Adrenal gland (tissue), 12 donors: ENCODE results near the gene MST1R. TPM values are rescaled to one million over a fixed set of nuclear protein-coding genes. Genes with fewer than 3 reads are reported as not detected.
"Not testable (repeated sequence)": the region's sequence is repeated elsewhere in the genome, so short reads cannot be mapped to it uniquely, and the experiment has no call there.

ENCODE experiments used
- DNase-seq, 7 donors: peaks; one replicate each; pipeline ENCODE4 v3.0.0-alpha.2; 2019 to 2020
- H3K27ac ChIP-seq, 5 donors: fragments of 200-600 bp; sonication (generic) in 4 of 5; 1 replicate in 3 of 5; 2 replicates in 2 of 5; pipeline versions ENCODE4 v1.5.1 to v1.8.0; 2016 to 2020; ENCODE audit warnings: mild to moderate bottlenecking in 1 of 5
- H3K27me3 ChIP-seq: fragments of 200-600 bp; 2 replicates; pipeline ENCODE4 v1.8.0; 2021
- H3K36me3 ChIP-seq, 2 donors: fragments of 200-600 bp; replicated peaks in 1 of 2; 1 replicate in 1 of 2; 2 replicates in 1 of 2; pipeline versions ENCODE4 v1.5.1 to v1.8.0; 2018 to 2022
- H3K4me1 ChIP-seq, 2 donors: fragments of 200-600 bp; replicated peaks in 1 of 2; 1 replicate in 1 of 2; 2 replicates in 1 of 2; pipeline versions ENCODE4 v1.5.1 to v1.8.0; 2018 to 2021
- H3K4me3 ChIP-seq, 4 donors: fragments of 200-600 bp; sonication (generic) in 3 of 4; one replicate each; pipeline ENCODE4 v1.5.1; 2016 to 2018
- H3K9me3 ChIP-seq, 3 donors: fragments of 200-600 bp; sonication (generic) in 1 of 3; replicated peaks in 1 of 3; 1 replicate in 2 of 3; 2 replicates in 1 of 3; pipeline versions ENCODE4 v1.5.1 to v1.8.0; 2016 to 2021
- POLR2A ChIP-seq, 2 donors: fragments of 450-650 bp; IDR thresholded peaks; one replicate each; pipeline ENCODE4 v1.6.1; 2017; ENCODE audit warnings: antibody characterized with exemption in 2 of 2, mild to moderate bottlenecking in 2 of 2, moderate library complexity in 1 of 2
- WGBS, 4 donors: extraction: QIAGEN DNeasy Blood & Tissue Kit in 2 of 4; methylation state at CpG; one replicate each; pipeline versions ENCODE4 v1.1.5 to v1.1.7; 2013 to 2017; 5-methylcytosine and 5-hydroxymethylcytosine counted together
- intact Hi-C, 2 donors: fragments of 100-400 bp; cut with DNase I; formaldehyde crosslinking; loops; one replicate each; pipeline versions ENCODE4 v1.14.1 to v1.15.0; 2022 to 2023
- polyA plus RNA-seq, 3 donors: library from polyadenylated mRNA; stranded (reverse); fragments of 200-250 nt in 2 of 3; fragments of 350-450 nt in 1 of 3; fragmentation: Illumina TruSeq in 1 of 3; extraction: RNeasy Lipid Tissue Mini Kit (QIAGEN cat#74804) in 1 of 3; gene quantifications; one replicate each; pipeline ENCODE4 v1.2.3, GENCODE V29; 2013 to 2014
- total RNA-seq, 9 donors: library from RNA; depleted of rRNA in 4 of 9; stranded (reverse); fragments of >200 nt in 4 of 9; fragments of 120-200 nt in 1 of 9; fragmentation: NEBNext Ultra II Directional in 1 of 9; extraction: Animal tissue kit (Norgen Biotek cat#: 25700) in 1 of 9; gene quantifications; one replicate each; pipeline versions ENCODE4 v1.1.0 to v1.2.4, GENCODE V29; 2013 to 2023
- TF ChIP-seq, protein P1 (sequence below), 6 experiments: fragments of 450-650 bp in 4 of 6; fragments of 200-600 bp in 2 of 6; sonication (generic) in 1 of 6; IDR thresholded peaks; 1 replicate in 5 of 6; 2 replicates in 1 of 6; pipeline versions ENCODE4 v1.5.1 to v1.8.0; 2016 to 2021; ENCODE audit warnings: antibody characterized with exemption in 6 of 6, mild to moderate bottlenecking in 2 of 6, moderate library complexity in 1 of 6
- donor health status: healthy with polysubstance abuse.
- donor health status: Bipolar disorder and iron deficiency.
- donor health status: DM: yes; HTN: yes; CAD: no.
- donor health status: DM: no; HTN: no; CAD: no.
- donor health status: DM: no; HTN: no; CAD: no.
- donor health status: DM: yes; HTN: yes; CAD: no.

Gene MST1R
- total and polyA plus RNA-seq, 12 donors = 0.18 to 2.5 (median 0.65) TPM; not detected in 1

DNA sequence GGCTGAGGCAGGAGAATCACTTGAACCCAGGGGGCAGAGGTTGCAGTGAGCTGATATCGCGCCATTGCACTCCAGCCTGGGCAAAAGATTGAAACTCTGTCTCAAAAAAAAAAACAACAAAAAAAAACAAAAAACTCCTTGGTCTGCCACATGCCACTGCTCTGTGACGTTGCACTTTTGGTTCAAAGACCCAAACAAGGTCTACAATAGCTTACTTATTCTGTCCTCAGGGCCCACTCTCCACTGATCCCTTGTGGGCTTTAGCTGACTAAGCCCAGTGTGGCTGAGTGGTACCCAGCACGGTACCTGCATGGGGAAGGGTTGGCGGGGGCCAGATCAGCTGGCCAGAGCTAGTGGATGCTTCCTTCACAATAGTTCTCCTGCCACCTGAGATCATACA lies 24.1 kb upstream of the MST1R start:
- Histone ChIP-seq H3K36me3 (no peaks in the 10 kb centered on the region), H3K4me1 (peaks cover 0 to 21% of the 10 kb centered on the region in 2 donors), H3K27ac (no peak overlapping the region), H3K9me3 (no peaks in the 10 kb centered on the region), H3K27me3 (no peaks in the 10 kb centered on the region), H3K4me3 (no peak overlapping the region)
- intact Hi-C loops = no loop called here
- 92 to 96% (median 94%) methylated on average over 5 of the region's 5 CpGs for WGBS, 4 donors
- no peak for DNase-seq
- TF ChIP-seq, protein P1, sequence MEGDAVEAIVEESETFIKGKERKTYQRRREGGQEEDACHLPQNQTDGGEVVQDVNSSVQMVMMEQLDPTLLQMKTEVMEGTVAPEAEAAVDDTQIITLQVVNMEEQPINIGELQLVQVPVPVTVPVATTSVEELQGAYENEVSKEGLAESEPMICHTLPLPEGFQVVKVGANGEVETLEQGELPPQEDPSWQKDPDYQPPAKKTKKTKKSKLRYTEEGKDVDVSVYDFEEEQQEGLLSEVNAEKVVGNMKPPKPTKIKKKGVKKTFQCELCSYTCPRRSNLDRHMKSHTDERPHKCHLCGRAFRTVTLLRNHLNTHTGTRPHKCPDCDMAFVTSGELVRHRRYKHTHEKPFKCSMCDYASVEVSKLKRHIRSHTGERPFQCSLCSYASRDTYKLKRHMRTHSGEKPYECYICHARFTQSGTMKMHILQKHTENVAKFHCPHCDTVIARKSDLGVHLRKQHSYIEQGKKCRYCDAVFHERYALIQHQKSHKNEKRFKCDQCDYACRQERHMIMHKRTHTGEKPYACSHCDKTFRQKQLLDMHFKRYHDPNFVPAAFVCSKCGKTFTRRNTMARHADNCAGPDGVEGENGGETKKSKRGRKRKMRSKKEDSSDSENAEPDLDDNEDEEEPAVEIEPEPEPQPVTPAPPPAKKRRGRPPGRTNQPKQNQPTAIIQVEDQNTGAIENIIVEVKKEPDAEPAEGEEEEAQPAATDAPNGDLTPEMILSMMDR (IDR thresholded peaks at IDR 0.05) = no peak
- no peak for TF ChIP-seq POLR2A (IDR thresholded peaks at IDR 0.05)

DNA sequence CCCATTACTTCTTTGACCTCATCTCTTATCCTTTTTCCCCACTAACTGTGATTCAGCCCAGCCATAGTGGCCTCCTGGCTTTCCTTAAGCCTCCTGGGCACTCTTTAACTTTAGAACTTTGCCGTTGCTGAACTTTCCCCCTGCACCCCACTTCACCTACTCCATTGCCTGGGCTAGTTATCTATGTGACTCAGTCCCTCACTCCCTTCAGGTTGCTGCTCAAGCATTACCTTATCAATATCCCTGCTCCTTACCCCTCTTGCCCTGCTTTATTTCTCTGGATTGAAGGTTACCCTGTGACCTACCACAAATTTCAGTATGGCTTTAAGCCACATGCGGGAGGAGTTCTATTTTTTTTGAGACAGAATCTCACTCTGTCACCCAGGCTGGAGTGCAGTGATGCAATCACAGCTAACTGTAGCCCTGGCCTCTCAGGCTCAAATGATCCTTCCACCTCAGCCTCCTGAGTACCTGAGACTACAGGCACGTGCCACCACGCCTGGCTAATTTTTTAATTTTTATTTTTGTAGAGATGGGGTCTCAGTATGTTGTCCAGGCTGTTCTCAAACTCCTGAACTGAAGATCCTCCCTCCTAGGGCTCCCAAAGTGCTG lies 22.6 kb upstream of the MST1R start:
- 83 to 90% (median 88%) methylated on average over 4 of the region's 4 CpGs for WGBS, 4 donors
- Histone ChIP-seq H3K4me3 (no peak overlapping the region), H3K27me3 (no peaks in the 10 kb centered on the region), H3K36me3 (no peaks in the 10 kb centered on the region), H3K27ac (no peak overlapping the region), H3K4me1 (peaks cover 0 to 21% of the 10 kb centered on the region in 2 donors), H3K9me3 (no peaks in the 10 kb centered on the region)
- DNase-seq = no peak
- no peak for TF ChIP-seq POLR2A (IDR thresholded peaks at IDR 0.05)
- TF ChIP-seq, protein P1 (IDR thresholded peaks at IDR 0.05) = no peak
- intact Hi-C loops = no loop called here

DNA sequence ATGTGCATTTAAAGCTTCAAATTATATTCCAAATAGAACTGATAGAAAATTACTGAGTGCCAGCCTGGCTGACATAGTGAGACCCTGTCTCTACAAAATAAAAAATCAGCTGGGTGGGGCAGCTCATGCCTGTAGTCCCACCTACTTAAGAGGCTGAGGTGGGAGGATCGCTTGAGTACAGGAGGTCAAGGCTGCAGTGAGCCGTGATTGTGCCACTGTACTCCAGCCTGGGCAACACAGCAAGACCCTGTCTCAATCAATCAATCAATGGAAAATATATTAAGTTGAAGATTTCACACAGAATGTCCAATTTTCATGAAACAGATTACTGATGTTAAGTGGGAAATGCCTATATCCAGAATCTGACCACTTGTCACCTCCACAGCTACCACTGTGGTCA lies 21.8 kb upstream of the MST1R start:
- H3K27ac ChIP-seq = no peak overlapping the region
- peaks cover 0 to 18% of the 10 kb centered on the region in 2 donors for H3K4me1 ChIP-seq
- intact Hi-C loops = no loop called here
- no peak for DNase-seq
- no peak overlapping the region for H3K4me3 ChIP-seq
- no peaks in the 10 kb centered on the region for H3K9me3 ChIP-seq
- H3K27me3 ChIP-seq = no peaks in the 10 kb centered on the region
- H3K36me3 ChIP-seq = no peaks in the 10 kb centered on the region
- WGBS, 4 donors = 64 to 79% (median 69%) methylated on average over 2 of the region's 2 CpGs
- no peak for TF ChIP-seq POLR2A (IDR thresholded peaks at IDR 0.05)
- TF ChIP-seq, protein P1 (IDR thresholded peaks at IDR 0.05) = no peak

DNA sequence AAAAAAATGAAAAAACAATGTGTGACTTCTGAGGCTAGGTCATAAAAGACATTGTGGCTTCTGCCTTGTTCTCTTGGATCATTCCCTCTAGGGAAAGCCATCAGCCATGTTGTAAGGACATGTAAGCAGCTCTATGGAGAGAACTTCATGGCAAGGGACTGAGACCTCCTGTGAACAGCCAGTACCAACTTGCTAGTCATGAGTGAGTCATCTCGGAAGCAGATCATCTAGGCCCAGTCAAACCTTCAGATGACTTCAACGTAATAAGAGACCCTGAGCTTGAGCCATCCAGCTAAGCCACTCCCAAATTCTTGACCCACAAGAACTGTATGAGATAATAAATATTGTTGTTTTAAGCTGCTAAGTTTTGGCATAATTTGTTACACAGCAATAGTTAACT lies 21.0 kb upstream of the MST1R start:
- Histone ChIP-seq H3K27me3 (no peaks in the 10 kb centered on the region), H3K4me3 (no peak overlapping the region), H3K36me3 (no peaks in the 10 kb centered on the region), H3K4me1 (peaks cover 0 to 13% of the 10 kb centered on the region in 2 donors), H3K9me3 (no peaks in the 10 kb centered on the region), H3K27ac (no peak overlapping the region)
- intact Hi-C loops = no loop called here
- WGBS, 4 donors = 53 to 88% (median 70%) methylated on average over 2 of the region's 2 CpGs
- DNase-seq = no peak
- TF ChIP-seq POLR2A (IDR thresholded peaks at IDR 0.05) = no peak
- TF ChIP-seq, protein P1 (IDR thresholded peaks at IDR 0.05) = no peak

DNA sequence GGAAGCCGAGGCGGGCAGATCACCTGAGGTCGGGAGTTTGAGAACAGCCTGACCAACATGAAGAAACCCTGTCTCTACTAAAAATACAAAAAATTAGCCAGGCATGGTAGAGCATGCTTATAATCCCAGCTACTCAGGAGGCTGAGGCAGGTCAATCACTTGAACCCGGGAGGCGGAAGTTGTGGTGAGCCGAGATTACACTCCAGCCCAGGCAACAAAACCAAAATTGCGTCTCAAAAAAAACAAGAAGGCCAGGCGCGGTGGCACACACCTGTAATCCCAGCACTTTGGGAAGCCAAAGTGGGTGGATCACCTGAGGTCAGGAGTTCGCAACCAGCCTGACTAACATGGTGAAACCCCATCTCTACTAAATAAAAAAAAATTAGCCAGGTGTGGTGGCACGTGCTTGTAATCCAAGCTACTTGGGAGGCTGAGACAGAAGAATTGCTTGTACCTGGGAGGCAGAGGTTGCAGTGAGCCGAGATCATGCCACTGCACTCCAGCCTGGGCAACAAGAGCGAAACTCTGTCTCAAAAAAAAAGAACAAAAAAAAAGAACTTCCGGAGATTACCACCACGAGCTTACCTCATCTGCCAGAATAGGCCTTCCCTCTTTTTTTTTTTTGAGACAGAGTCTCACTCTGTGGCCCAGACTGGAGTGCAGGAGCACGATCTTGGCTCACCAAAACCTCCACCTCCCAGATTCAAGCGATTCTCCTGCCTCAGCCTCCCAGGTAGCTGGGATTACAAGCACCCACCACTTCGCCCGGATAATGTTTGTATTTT lies 14.3 kb upstream of the MST1R start:
- DNase-seq, H3K4me3 ChIP-seq, H3K27ac ChIP-seq, H3K27me3 ChIP-seq, intact Hi-C loops, H3K36me3 ChIP-seq, H3K4me1 ChIP-seq, H3K9me3 ChIP-seq: not testable (repeated sequence)
- 89 to 91% (median 90%) methylated on average over 19 of the region's 19 CpGs for WGBS, 4 donors
